ENCODE data around the gene LCNL1. TPM values are rescaled to one million over a fixed set of nuclear protein-coding genes. Genes with fewer than 3 reads are reported as not detected.

The LCNL1 gene
- total and polyA plus RNA-seq, 2 of the 13 experiments (the other 11 are each of a cell fraction or from before 2014, with no cell fraction given), result not detected

DNA sequence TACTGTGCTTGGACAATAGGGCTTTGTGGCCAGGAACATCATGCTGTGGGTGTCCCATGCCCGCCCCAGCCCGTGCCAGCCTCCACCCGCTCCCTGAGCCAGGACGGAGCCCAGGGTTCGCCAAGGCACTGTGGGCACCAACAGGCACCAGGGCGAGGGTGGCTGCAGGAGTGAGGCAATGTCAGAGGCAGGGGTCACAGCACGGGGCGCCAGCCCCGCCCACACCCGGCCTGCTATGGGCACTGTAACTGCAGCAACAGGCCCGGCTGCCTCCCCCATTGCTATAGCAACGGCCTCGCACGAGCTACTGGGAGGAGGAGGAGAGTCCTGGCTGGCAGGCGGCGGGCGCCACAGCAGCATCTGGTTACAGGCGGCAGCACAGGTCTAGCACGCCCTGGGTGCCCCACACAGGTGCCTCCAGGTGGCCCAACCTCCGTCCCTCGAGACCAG, 42.7 kb downstream of the LCNL1 start (continued):
- TF ChIP-seq CREM (IDR thresholded peaks at IDR 0.05), result no peak
- TF ChIP-seq CREM (CRISPR knock-in tag; IDR thresholded peaks at IDR 0.05), result no peak
- TF ChIP-seq ZNF639 (CRISPR knock-in tag; conservative IDR thresholded peaks at IDR 0.05), result no peak
- TF ChIP-seq HIC2 (CRISPR knock-in tag; IDR thresholded peaks at IDR 0.05; ENCODE audit: low read depth), result peak; percentile 78
- TF ChIP-seq HNRNPL (IDR thresholded peaks at IDR 0.05; ENCODE audit: low read depth, low read length), result peak; percentile 98
- no peak for TF ChIP-seq RCOR2 (CRISPR knock-in tag; IDR thresholded peaks at IDR 0.05)
- no peak for TF ChIP-seq ZNF235 (CRISPR knock-in tag; IDR thresholded peaks at IDR 0.05; ENCODE audit: borderline replicate concordance)
- no peak for TF ChIP-seq ZFP41 (CRISPR knock-in tag; IDR thresholded peaks at IDR 0.05; ENCODE audit: borderline replicate concordance)
- no peak for TF ChIP-seq ARID5B (CRISPR knock-in tag; IDR thresholded peaks at IDR 0.05)
- TF ChIP-seq, protein P1, sequence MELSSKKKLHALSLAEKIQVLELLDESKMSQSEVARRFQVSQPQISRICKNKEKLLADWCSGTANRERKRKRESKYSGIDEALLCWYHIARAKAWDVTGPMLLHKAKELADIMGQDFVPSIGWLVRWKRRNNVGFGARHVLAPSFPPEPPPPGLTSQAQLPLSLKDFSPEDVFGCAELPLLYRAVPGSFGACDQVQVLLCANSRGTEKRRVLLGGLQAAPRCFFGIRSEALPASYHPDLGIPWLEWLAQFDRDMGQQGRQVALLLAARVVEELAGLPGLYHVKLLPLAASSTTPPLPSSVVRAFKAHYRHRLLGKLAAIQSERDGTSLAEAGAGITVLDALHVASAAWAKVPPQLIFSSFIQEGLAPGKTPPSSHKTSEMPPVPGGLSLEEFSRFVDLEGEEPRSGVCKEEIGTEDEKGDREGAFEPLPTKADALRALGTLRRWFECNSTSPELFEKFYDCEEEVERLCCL (CRISPR knock-in tag; IDR thresholded peaks at IDR 0.05; ENCODE audit: borderline replicate concordance), result no peak
- no peak for TF ChIP-seq GPN1 (CRISPR knock-in tag; IDR thresholded peaks at IDR 0.05; ENCODE audit: borderline replicate concordance)
- no peak for TF ChIP-seq AGO1 (IDR thresholded peaks at IDR 0.05; ENCODE audit: low read depth, low read length, poor library complexity, severe bottlenecking)
- TF ChIP-seq CBX2 (IDR thresholded peaks at IDR 0.05; ENCODE audit: low read depth, low read length), result no peak
- no peak for TF ChIP-seq CBX2 (CRISPR knock-in tag; IDR thresholded peaks at IDR 0.05; ENCODE audit: low read depth)
- no peak for TF ChIP-seq KDM1A (CRISPR knock-in tag; IDR thresholded peaks at IDR 0.05)
- TF ChIP-seq LBX2 (CRISPR knock-in tag; IDR thresholded peaks at IDR 0.05; ENCODE audit: borderline replicate concordance), result no peak
- no peak for TF ChIP-seq TFAP4 (IDR thresholded peaks at IDR 0.05; ENCODE audit: borderline replicate concordance, low read depth)
- no peak for TF ChIP-seq ZNF883 (CRISPR knock-in tag; IDR thresholded peaks at IDR 0.05; ENCODE audit: not compliant biosample characterization)
- TF ChIP-seq ZNF101 (CRISPR knock-in tag; IDR thresholded peaks at IDR 0.05; ENCODE audit: borderline replicate concordance, low read depth), result no peak
